GM04503 (cell line): ENCODE data around the gene OTUB1.
"Not testable (repeated sequence)": the region's sequence is repeated elsewhere in the genome, so short reads cannot be mapped to it uniquely, and the experiment has no call there.

ENCODE experiments used
- DNase-seq: peaks from one replicate; pipeline ENCODE4 v3.0.0-alpha.2; 2012; ENCODE audit warnings: low read depth

Gene OTUB1

GRCh38 chr11:63986156-63986931, at the start of gene OTUB1:
OTUB1 (plus strand) TSS chr11:63986438; CDS start chr11:63986457, 19 bp downstream.
- DNase-seq = peak; percentile 53

GRCh38 chr11:63937713-63938478, 48.3 kb upstream of the OTUB1 start:
- DNase-seq = no peak

GRCh38 chr11:63938479-63939396, 47.5 kb upstream of the OTUB1 start, which contains the start of gene NAA40:
NAA40 (plus strand) TSS chr11:63939002; CDS start chr11:63939097, 95 bp downstream.
- peak; percentile 59 for DNase-seq

GRCh38 chr11:63939397-63939891, 46.8 kb upstream of the OTUB1 start:
- DNase-seq = no peak

GRCh38 chr11:63940786-63941185, 45.5 kb upstream of the OTUB1 start:
- DNase-seq = no peak

- DNase-seq = no peak
These were observed 44.3 kb upstream of the OTUB1 start for GRCh38 chr11:63941901-63942300.

- DNase-seq = no peak
These were observed 43.4 kb upstream of the OTUB1 start for GRCh38 chr11:63942803-63943202.

GRCh38 chr11:63944987-63945386, 41.3 kb upstream of the OTUB1 start:
- no peak for DNase-seq

- no peak for DNase-seq
These were observed 40.6 kb upstream of the OTUB1 start for GRCh38 chr11:63945477-63946163.

GRCh38 chr11:63951779-63952536, 34.3 kb upstream of the OTUB1 start:
- no peak for DNase-seq

- no peak for DNase-seq
These were observed 33.7 kb upstream of the OTUB1 start for GRCh38 chr11:63952570-63952969.

GRCh38 chr11:63958008-63958407, 28.2 kb upstream of the OTUB1 start:
- DNase-seq = no peak

GRCh38 chr11:63961608-63962412, 24.4 kb upstream of the OTUB1 start:
- DNase-seq = no peak

- not testable (repeated sequence) for DNase-seq
These were observed 22.3 kb upstream of the OTUB1 start for GRCh38 chr11:63963895-63964294.

GRCh38 chr11:63966444-63966843, 19.8 kb upstream of the OTUB1 start:
- DNase-seq = no peak

GRCh38 chr11:63969461-63969860, 16.8 kb upstream of the OTUB1 start:
- no peak for DNase-seq

- no peak for DNase-seq
These were observed 15.3 kb upstream of the OTUB1 start for GRCh38 chr11:63970902-63971301.

- not testable (repeated sequence) for DNase-seq
These were observed 12.4 kb upstream of the OTUB1 start for GRCh38 chr11:63973912-63974258.

- peak; percentile 100 for DNase-seq
These were observed 11.7 kb upstream of the OTUB1 start, which contains the start of gene COX8A for GRCh38 chr11:63974259-63975143. COX8A (plus strand) TSS chr11:63974620; CDS start chr11:63974681, 61 bp downstream.
